Liver (tissue), 9 donors: ENCODE measurements around the gene APOBEC3H. TPM values are rescaled to one million over a fixed set of nuclear protein-coding genes. Genes with fewer than 3 reads are reported as not detected.

Experiments
- DNase-seq: peaks from one replicate; pipeline ENCODE4 v3.0.0-alpha.2; 2017; ENCODE audit warnings: low spot score
- H3K27ac ChIP-seq, 2 donors: one replicate each; pipeline ENCODE4 v1.7.0; 2013; ENCODE audit warnings: inconsistent platforms in 2 of 2, low read length in 2 of 2, control low read depth in 1 of 2, low read depth in 1 of 2, mild to moderate bottlenecking in 1 of 2
- H3K27me3 ChIP-seq, 4 donors: one replicate each; pipeline versions ENCODE4 v1.6.1 to v1.7.0; 2013; ENCODE audit warnings: low read length in 3 of 4, inconsistent platforms in 1 of 4, mild to moderate bottlenecking in 1 of 4, moderate library complexity in 1 of 4; ENCODE audit not compliant: control insufficient read depth in 4 of 4, insufficient read depth in 4 of 4
- H3K36me3 ChIP-seq, 4 donors: one replicate each; pipeline versions ENCODE4 v1.6.1 to v1.7.0; 2013; ENCODE audit warnings: low read length in 3 of 4, mild to moderate bottlenecking in 3 of 4, low read depth in 1 of 4, moderate library complexity in 1 of 4; ENCODE audit not compliant: control insufficient read depth in 4 of 4, insufficient read depth in 3 of 4
- H3K4me1 ChIP-seq, 4 donors: one replicate each; pipeline versions ENCODE4 v1.6.1 to v1.7.0; 2013; ENCODE audit warnings: low read length in 3 of 4, mild to moderate bottlenecking in 3 of 4, moderate library complexity in 1 of 4; ENCODE audit not compliant: control insufficient read depth in 4 of 4, insufficient read depth in 4 of 4
- H3K4me3 ChIP-seq, 3 donors: one replicate each; pipeline versions ENCODE4 v1.6.1 to v1.7.0; 2013; ENCODE audit warnings: low read length in 3 of 3, control low read depth in 1 of 3, low read depth in 1 of 3, mild to moderate bottlenecking in 1 of 3
- H3K9ac ChIP-seq, 2 donors: one replicate each; pipeline ENCODE4 v1.7.0; 2013; ENCODE audit warnings: low read length in 2 of 2, mild to moderate bottlenecking in 2 of 2, moderate library complexity in 2 of 2, control low read depth in 1 of 2, low read depth in 1 of 2
- H3K9me3 ChIP-seq, 4 donors: one replicate each; pipeline versions ENCODE4 v1.6.1 to v1.7.0; 2013; ENCODE audit warnings: low read length in 3 of 4; ENCODE audit not compliant: control insufficient read depth in 4 of 4
- EGR1 ChIP-seq, 2 donors: IDR thresholded peaks; 2 replicates each; pipeline ENCODE4 v1.6.1; 2016 to 2018; ENCODE audit warnings: antibody characterized with exemption in 2 of 2, low read depth in 2 of 2
- FOXA1 ChIP-seq: IDR thresholded peaks from 2 replicates; pipeline ENCODE4 v1.6.1; 2016; ENCODE audit warnings: antibody characterized with exemption
- FOXA2 ChIP-seq: IDR thresholded peaks from 2 replicates; pipeline ENCODE4 v1.6.1; 2016; ENCODE audit warnings: antibody characterized with exemption
- GABPA ChIP-seq, 2 donors: IDR thresholded peaks in 1 of 2; conservative IDR thresholded peaks in 1 of 2; 2 replicates each; pipeline ENCODE4 v1.6.1; 2016; ENCODE audit warnings: antibody characterized with exemption in 2 of 2, mild to moderate bottlenecking in 1 of 2, moderate library complexity in 1 of 2
- HNF4A ChIP-seq, 2 donors: conservative IDR thresholded peaks; 2 replicates each; pipeline ENCODE4 v1.6.1; 2016; ENCODE audit warnings: antibody characterized with exemption in 2 of 2, mild to moderate bottlenecking in 2 of 2
- HNF4G ChIP-seq: IDR thresholded peaks from 2 replicates; pipeline ENCODE4 v1.6.1; 2016; ENCODE audit warnings: antibody characterized with exemption
- JUND ChIP-seq, 2 donors: IDR thresholded peaks; 2 replicates each; pipeline ENCODE4 v1.6.1; 2016; ENCODE audit warnings: antibody characterized with exemption in 2 of 2
- NR2F2 ChIP-seq: IDR thresholded peaks from 2 replicates; pipeline ENCODE4 v1.6.1; 2016; ENCODE audit warnings: antibody characterized with exemption
- RAD21 ChIP-seq, 2 donors: IDR thresholded peaks; 2 replicates each; pipeline ENCODE4 v1.6.1; 2016; ENCODE audit warnings: antibody characterized with exemption in 2 of 2, mild to moderate bottlenecking in 2 of 2
- REST ChIP-seq: IDR thresholded peaks from 2 replicates; pipeline ENCODE4 v1.6.1; 2016; ENCODE audit warnings: antibody characterized with exemption, mild to moderate bottlenecking
- RXRA ChIP-seq, 2 donors: IDR thresholded peaks; 2 replicates each; pipeline ENCODE4 v1.6.1; 2017 to 2018; ENCODE audit warnings: antibody characterized with exemption in 2 of 2, mild to moderate bottlenecking in 1 of 2
- SP1 ChIP-seq: IDR thresholded peaks from 2 replicates; pipeline ENCODE4 v1.6.1; 2018; ENCODE audit warnings: antibody characterized with exemption, mild to moderate bottlenecking
- TAF1 ChIP-seq: conservative IDR thresholded peaks from 2 replicates; pipeline ENCODE4 v1.6.1; 2016; ENCODE audit warnings: antibody characterized with exemption, mild to moderate bottlenecking
- YY1 ChIP-seq: IDR thresholded peaks from 2 replicates; pipeline ENCODE4 v1.6.1; 2016; ENCODE audit warnings: antibody characterized with exemption, mild to moderate bottlenecking
- WGBS: extraction: QIAGEN DNeasy Blood & Tissue Kit; methylation state at CpG from one replicate; pipeline ENCODE4 v1.1.7; 2013; 5-methylcytosine and 5-hydroxymethylcytosine counted together
- polyA plus RNA-seq, 2 donors: library from polyadenylated mRNA; stranded (reverse) in 1 of 2; unstranded in 1 of 2; fragments of 200-250 nt in 1 of 2; fragments of >200 nt in 1 of 2; fragmentation: Nextera tagmentation in 1 of 2; extraction: Ambion mirVana in 1 of 2; gene quantifications; one replicate each; pipeline versions ENCODE4 v1.2.1 to v1.2.3, GENCODE V29; 2013 to 2015
- total RNA-seq, 2 donors: library from RNA; depleted of rRNA; stranded (reverse); fragments of >200 nt; gene quantifications; one replicate each; pipeline ENCODE4 v1.2.3, GENCODE V29; 2014
- TF ChIP-seq, protein P1 (sequence below): IDR thresholded peaks from 2 replicates; pipeline ENCODE4 v1.6.1; 2016; ENCODE audit warnings: antibody characterized with exemption
- TF ChIP-seq, protein P2 (sequence below): fragments of 150-350 bp; IDR thresholded peaks from 2 replicates; pipeline ENCODE4 v1.5.1; 2017; ENCODE audit warnings: improper control_type of control experiment, low read depth, low read length; ENCODE audit not compliant: missing input control
- TF ChIP-seq, protein P3 (sequence below): IDR thresholded peaks from 2 replicates; pipeline ENCODE4 v1.6.1; 2016; ENCODE audit warnings: antibody characterized with exemption
- TF ChIP-seq, protein P4 (sequence below): IDR thresholded peaks from 2 replicates; pipeline ENCODE4 v1.6.1; 2016; ENCODE audit warnings: antibody characterized with exemption
- donor health status: healthy.
- donor health status: healthy.
- donor health status: healthy.
- donor health status: healthy.
- donor health status: healthy.

The APOBEC3H gene
- total and polyA plus RNA-seq, 4 donors: 0.25 TPM; not detected in 3

- Histone ChIP-seq H3K4me1 (no peaks in the 10 kb centered on the region), H3K36me3 (no peaks in the 10 kb centered on the region), H3K9ac (no peak overlapping the region), H3K27ac (no peak overlapping the region), H3K4me3 (no peak overlapping the region), H3K27me3 (no peaks in the 10 kb centered on the region), H3K9me3 (no peaks in the 10 kb centered on the region)
- 89% methylated on average over 9 of the region's 9 CpGs for WGBS
- no peak for DNase-seq
- TF ChIP-seq GABPA (IDR thresholded peaks at IDR 0.05 in 1 of 2, conservative IDR thresholded peaks at IDR 0.05 in 1 of 2) (no peak), RAD21 (IDR thresholded peaks at IDR 0.05) (no peak), TAF1 (no peak), FOXA2 (no peak), JUND (IDR thresholded peaks at IDR 0.05) (no peak), FOXA1 (no peak), HNF4A (conservative IDR thresholded peaks at IDR 0.05) (no peak), HNF4G (no peak), REST (no peak), NR2F2 (no peak), EGR1 (IDR thresholded peaks at IDR 0.05; ENCODE audit: low read depth in 2 of 2) (no peak), YY1 (no peak), RXRA (IDR thresholded peaks at IDR 0.05) (no peak), SP1 (no peak)
- TF ChIP-seq, protein P1, sequence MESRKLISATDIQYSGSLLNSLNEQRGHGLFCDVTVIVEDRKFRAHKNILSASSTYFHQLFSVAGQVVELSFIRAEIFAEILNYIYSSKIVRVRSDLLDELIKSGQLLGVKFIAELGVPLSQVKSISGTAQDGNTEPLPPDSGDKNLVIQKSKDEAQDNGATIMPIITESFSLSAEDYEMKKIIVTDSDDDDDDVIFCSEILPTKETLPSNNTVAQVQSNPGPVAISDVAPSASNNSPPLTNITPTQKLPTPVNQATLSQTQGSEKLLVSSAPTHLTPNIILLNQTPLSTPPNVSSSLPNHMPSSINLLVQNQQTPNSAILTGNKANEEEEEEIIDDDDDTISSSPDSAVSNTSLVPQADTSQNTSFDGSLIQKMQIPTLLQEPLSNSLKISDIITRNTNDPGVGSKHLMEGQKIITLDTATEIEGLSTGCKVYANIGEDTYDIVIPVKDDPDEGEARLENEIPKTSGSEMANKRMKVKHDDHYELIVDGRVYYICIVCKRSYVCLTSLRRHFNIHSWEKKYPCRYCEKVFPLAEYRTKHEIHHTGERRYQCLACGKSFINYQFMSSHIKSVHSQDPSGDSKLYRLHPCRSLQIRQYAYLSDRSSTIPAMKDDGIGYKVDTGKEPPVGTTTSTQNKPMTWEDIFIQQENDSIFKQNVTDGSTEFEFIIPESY: no peak
- TF ChIP-seq, protein P2, sequence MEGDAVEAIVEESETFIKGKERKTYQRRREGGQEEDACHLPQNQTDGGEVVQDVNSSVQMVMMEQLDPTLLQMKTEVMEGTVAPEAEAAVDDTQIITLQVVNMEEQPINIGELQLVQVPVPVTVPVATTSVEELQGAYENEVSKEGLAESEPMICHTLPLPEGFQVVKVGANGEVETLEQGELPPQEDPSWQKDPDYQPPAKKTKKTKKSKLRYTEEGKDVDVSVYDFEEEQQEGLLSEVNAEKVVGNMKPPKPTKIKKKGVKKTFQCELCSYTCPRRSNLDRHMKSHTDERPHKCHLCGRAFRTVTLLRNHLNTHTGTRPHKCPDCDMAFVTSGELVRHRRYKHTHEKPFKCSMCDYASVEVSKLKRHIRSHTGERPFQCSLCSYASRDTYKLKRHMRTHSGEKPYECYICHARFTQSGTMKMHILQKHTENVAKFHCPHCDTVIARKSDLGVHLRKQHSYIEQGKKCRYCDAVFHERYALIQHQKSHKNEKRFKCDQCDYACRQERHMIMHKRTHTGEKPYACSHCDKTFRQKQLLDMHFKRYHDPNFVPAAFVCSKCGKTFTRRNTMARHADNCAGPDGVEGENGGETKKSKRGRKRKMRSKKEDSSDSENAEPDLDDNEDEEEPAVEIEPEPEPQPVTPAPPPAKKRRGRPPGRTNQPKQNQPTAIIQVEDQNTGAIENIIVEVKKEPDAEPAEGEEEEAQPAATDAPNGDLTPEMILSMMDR: no peak
- TF ChIP-seq, protein P3, sequence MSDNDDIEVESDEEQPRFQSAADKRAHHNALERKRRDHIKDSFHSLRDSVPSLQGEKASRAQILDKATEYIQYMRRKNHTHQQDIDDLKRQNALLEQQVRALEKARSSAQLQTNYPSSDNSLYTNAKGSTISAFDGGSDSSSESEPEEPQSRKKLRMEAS: no peak
- TF ChIP-seq, protein P4, sequence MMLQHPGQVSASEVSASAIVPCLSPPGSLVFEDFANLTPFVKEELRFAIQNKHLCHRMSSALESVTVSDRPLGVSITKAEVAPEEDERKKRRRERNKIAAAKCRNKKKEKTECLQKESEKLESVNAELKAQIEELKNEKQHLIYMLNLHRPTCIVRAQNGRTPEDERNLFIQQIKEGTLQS: no peak
Measured at GRCh38 chr22:39109361-39109760, 12.3 kb downstream of the APOBEC3H start.
